Measurements from ENCODE around the gene TTC9. TPM values are rescaled to one million over a fixed set of nuclear protein-coding genes. Genes with fewer than 3 reads are reported as not detected.
A peak's percentile ranks its signal among the peaks of the same experiment; 100 is the strongest.

The TTC9 gene
- total RNA-seq, 1 donor from 2014 or later: 2.5 TPM

DNA sequence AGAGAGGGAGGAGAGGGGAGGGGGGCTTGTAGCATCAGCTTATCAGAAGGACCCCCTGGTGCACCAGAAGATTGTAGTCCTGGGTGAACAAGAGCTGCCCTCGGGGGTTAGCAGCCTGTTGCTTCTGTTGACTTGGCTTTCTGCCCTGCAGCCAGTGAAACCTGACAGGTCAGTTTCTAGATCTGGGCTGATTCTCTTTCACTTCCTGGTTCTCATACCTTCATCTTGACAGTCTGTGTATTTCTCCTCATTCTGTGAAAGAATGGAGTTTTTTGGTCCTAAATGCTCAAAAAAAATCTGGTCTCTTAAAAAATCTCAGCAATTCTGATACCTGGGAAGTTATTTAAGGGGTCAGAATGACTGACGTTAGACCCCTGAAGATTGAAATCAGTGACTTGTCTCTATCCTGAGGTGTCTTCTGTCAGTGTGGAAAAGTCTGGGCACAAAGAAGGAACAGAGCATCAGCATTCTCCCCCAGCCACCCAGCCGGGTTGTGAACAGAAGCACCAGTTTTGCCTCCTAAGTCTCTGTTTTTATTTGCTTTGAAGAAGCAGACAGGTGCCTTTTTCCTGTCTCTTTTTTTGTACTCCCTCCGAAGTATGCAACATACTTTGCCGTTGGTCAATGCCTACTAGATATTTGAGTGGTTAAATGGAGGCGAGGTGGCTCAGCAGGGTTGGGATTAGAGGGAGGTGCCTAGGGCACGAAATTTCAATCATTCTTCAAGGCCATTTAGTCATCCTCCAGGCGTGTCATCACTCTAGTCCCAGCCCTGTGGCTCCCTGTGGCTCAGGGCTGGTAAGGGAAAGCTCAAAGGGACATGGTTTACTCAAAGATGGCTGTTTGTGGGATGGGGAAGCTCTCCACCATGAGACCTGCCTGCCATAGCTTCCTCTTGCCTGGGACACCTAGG, 24.0 kb downstream of the TTC9 start:
- peak overlapping the region; percentile 4 for H3K27ac Mint-ChIP-seq (ENCODE audit: unreplicated experiment)
- peaks cover 2% of the 10 kb centered on the region for H3K9me3 Mint-ChIP-seq (ENCODE audit: low read depth)
- TF ChIP-seq CTCF (IDR thresholded peaks at IDR 0.05): no peak
- no peaks in the 10 kb centered on the region for H3K27me3 Mint-ChIP-seq (ENCODE audit: low read depth)
- no peak overlapping the region for H3K4me3 Mint-ChIP-seq (ENCODE audit: unreplicated experiment)
- no peaks in the 10 kb centered on the region for H3K36me3 Mint-ChIP-seq (ENCODE audit: low read depth)
- no peak for DNase-seq (ENCODE audit: low spot score)
- peaks cover 32% of the 10 kb centered on the region for H3K4me1 Mint-ChIP-seq (ENCODE audit: low read depth)

GRCh38 chr14:70666361-70666686, 24.6 kb downstream of the TTC9 start:
- peaks cover 2% of the 10 kb centered on the region for H3K36me3 Mint-ChIP-seq (ENCODE audit: low read depth)
- DNase-seq (ENCODE audit: low spot score): no peak
- H3K27ac Mint-ChIP-seq (ENCODE audit: unreplicated experiment): peak overlapping the region; percentile 4
- H3K27me3 Mint-ChIP-seq (ENCODE audit: low read depth): no peaks in the 10 kb centered on the region
- TF ChIP-seq CTCF (IDR thresholded peaks at IDR 0.05): no peak
- peaks cover 32% of the 10 kb centered on the region for H3K4me1 Mint-ChIP-seq (ENCODE audit: low read depth)
- H3K9me3 Mint-ChIP-seq (ENCODE audit: low read depth): no peaks in the 10 kb centered on the region
- no peak overlapping the region for H3K4me3 Mint-ChIP-seq (ENCODE audit: unreplicated experiment)

DNA sequence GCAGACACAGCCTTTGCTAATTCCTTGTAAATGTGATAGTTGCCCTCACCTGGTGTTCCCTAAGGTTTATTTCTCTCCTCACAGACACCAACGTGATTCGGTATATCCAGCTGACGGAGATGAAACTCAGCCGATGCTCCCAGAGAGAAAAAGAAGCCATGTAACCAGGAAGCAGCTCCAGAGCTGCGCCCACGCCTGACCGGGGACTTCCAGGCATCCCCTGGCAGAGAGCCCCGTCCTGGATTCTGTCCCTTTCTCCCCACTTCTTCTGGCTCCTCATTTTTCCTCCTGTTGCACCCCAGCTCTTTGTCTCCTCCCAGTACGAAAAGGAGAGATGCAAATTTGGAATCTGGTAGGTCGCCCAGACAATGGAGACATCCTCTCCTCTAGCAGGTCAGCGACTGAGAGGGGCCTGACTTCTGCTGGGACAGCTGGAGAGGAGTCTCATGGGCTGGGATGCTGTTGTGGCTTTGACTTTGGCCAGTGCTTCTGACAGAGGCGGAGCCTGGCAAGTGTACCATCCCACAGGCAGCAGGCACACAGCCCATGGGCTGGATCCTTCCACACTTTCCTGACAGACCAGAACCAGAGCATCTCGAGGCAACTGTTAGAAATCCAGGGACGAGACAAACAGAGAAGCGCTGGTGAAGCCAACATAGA, 29.4 kb downstream of the TTC9 start:
- no peak for TF ChIP-seq CTCF (IDR thresholded peaks at IDR 0.05)
- H3K9me3 Mint-ChIP-seq (ENCODE audit: low read depth): no peaks in the 10 kb centered on the region
- peaks cover 6% of the 10 kb centered on the region for H3K36me3 Mint-ChIP-seq (ENCODE audit: low read depth)
- no peak overlapping the region for H3K4me3 Mint-ChIP-seq (ENCODE audit: unreplicated experiment)
- DNase-seq (ENCODE audit: low spot score): no peak
- no peak overlapping the region for H3K27ac Mint-ChIP-seq (ENCODE audit: unreplicated experiment)
- peaks cover 5% of the 10 kb centered on the region for H3K27me3 Mint-ChIP-seq (ENCODE audit: low read depth)
- peaks cover 11% of the 10 kb centered on the region for H3K4me1 Mint-ChIP-seq (ENCODE audit: low read depth)

- no peak for DNase-seq (ENCODE audit: low spot score)
- Mint-ChIP-seq H3K36me3 (ENCODE audit: low read depth) (peaks cover 6% of the 10 kb centered on the region), H3K27me3 (ENCODE audit: low read depth) (peaks cover 7% of the 10 kb centered on the region), H3K27ac (ENCODE audit: unreplicated experiment) (no peak overlapping the region), H3K4me1 (ENCODE audit: low read depth) (peaks cover 3% of the 10 kb centered on the region), H3K9me3 (ENCODE audit: low read depth) (no peaks in the 10 kb centered on the region), H3K4me3 (ENCODE audit: unreplicated experiment) (no peak overlapping the region)
- no peak for TF ChIP-seq CTCF (IDR thresholded peaks at IDR 0.05)
Measured at GRCh38 chr14:70671652-70672644, 30.2 kb downstream of the TTC9 start.

DNA sequence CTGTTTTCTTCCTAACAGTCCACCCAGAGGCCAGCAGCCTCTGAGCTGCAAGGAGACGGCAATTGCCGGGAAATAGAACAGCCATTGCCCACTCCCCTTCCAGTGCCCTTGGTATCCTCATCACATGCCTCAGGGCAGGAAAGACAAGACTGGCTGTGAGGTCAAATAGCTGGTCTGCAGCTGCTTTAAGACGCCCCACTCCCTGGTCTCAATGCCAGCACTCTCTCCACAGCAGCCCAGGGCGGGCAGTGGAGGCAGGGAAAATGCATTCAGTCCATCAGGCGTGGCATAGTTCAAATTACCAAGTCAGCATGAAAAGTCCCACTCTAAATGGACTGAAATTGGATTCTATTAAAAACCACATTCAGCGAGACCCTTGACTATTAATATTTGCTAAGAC, 35.6 kb downstream of the TTC9 start:
- TF ChIP-seq CTCF (IDR thresholded peaks at IDR 0.05): no peak
- peaks cover 7% of the 10 kb centered on the region for H3K27me3 Mint-ChIP-seq (ENCODE audit: low read depth)
- no peak overlapping the region for H3K4me3 Mint-ChIP-seq (ENCODE audit: unreplicated experiment)
- H3K36me3 Mint-ChIP-seq (ENCODE audit: low read depth): peaks cover 3% of the 10 kb centered on the region
- DNase-seq (ENCODE audit: low spot score): no peak
- H3K4me1 Mint-ChIP-seq (ENCODE audit: low read depth): no peaks in the 10 kb centered on the region
- no peaks in the 10 kb centered on the region for H3K9me3 Mint-ChIP-seq (ENCODE audit: low read depth)
- H3K27ac Mint-ChIP-seq (ENCODE audit: unreplicated experiment): no peak overlapping the region
